ENCODE measurements around the gene DSCAML1. TPM values are rescaled to one million over a fixed set of nuclear protein-coding genes. Genes with fewer than 3 reads are reported as not detected.

Gene DSCAML1
- total and polyA plus RNA-seq, 4 donors, result 0.18 to 1.5 (median 1.1) TPM

DNA sequence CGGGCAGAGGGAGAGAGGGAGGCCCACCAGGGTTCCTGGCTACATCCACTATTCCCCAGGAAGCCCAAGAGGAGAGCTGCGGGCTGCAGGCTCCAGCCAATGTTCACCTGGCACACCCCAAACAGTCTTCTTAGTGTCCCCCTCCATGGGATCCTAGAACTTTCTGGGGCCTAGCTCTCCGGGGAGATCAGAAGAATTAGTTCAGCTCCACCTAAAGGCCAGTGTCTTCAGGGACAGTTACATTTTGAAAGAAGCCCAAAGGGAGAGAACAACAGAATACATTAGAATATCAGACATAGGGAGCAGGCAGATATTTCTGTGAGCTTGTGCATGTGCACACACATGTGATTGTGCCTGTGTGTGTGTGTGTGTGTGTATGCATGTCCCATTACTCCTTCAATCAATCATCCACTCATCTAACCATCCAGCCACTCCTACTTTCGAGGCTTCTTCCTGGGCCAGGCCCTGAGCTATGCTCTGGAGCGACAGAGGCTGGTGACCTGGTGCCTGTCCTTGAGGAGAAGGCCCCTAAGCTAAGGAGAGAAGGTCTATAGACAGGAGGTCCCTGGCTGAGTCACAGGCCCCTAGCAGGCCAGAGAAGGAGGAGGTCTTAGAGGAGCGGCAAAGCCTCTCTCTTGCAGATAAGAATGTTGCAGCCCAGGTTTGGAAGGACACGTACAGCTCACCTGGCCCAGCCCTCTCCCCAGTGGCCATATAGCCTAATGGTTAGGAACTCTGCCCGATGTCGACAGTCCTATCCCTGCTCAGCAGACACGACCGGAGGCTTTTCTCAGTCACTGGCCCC is 165.5 kb downstream of the DSCAML1 start:
- no peaks in the 10 kb centered on the region for H3K9me3 ChIP-seq (ENCODE audit: control insufficient read depth in 4 of 4, insufficient read depth in 3 of 4, low read length in 3 of 4)
- TF ChIP-seq, protein P1, sequence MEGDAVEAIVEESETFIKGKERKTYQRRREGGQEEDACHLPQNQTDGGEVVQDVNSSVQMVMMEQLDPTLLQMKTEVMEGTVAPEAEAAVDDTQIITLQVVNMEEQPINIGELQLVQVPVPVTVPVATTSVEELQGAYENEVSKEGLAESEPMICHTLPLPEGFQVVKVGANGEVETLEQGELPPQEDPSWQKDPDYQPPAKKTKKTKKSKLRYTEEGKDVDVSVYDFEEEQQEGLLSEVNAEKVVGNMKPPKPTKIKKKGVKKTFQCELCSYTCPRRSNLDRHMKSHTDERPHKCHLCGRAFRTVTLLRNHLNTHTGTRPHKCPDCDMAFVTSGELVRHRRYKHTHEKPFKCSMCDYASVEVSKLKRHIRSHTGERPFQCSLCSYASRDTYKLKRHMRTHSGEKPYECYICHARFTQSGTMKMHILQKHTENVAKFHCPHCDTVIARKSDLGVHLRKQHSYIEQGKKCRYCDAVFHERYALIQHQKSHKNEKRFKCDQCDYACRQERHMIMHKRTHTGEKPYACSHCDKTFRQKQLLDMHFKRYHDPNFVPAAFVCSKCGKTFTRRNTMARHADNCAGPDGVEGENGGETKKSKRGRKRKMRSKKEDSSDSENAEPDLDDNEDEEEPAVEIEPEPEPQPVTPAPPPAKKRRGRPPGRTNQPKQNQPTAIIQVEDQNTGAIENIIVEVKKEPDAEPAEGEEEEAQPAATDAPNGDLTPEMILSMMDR (IDR thresholded peaks at IDR 0.05; ENCODE audit: control extremely low read depth, extremely low read depth), result no peak
- H3K4me1 ChIP-seq (ENCODE audit: control insufficient read depth in 5 of 5, insufficient read depth in 5 of 5, low read length in 5 of 5), result no peaks in the 10 kb centered on the region
- ATAC-seq (ENCODE audit: insufficient read depth, low FRiP score), result no peak
- no peak overlapping the region for H3K27ac ChIP-seq (ENCODE audit: low read depth in 1 of 2, low read length in 1 of 2)
- H3K27me3 ChIP-seq (ENCODE audit: control insufficient read depth in 3 of 3, insufficient read depth in 3 of 3, low read length in 2 of 3), result peaks cover 0 to 12% (median 0%) of the 10 kb centered on the region in 3 donors
- no peak overlapping the region for H3K4me3 ChIP-seq
- H3K36me3 ChIP-seq (ENCODE audit: control insufficient read depth in 4 of 4, insufficient read depth in 4 of 4, low read length in 4 of 4), result no peaks in the 10 kb centered on the region
- no peak for DNase-seq
- 92% methylated on average over 11 of the region's 11 CpGs for WGBS, 2 donors
- H3K9ac ChIP-seq (ENCODE audit: insufficient read depth in 1 of 2, low read length in 2 of 2), result no peak overlapping the region

DNA sequence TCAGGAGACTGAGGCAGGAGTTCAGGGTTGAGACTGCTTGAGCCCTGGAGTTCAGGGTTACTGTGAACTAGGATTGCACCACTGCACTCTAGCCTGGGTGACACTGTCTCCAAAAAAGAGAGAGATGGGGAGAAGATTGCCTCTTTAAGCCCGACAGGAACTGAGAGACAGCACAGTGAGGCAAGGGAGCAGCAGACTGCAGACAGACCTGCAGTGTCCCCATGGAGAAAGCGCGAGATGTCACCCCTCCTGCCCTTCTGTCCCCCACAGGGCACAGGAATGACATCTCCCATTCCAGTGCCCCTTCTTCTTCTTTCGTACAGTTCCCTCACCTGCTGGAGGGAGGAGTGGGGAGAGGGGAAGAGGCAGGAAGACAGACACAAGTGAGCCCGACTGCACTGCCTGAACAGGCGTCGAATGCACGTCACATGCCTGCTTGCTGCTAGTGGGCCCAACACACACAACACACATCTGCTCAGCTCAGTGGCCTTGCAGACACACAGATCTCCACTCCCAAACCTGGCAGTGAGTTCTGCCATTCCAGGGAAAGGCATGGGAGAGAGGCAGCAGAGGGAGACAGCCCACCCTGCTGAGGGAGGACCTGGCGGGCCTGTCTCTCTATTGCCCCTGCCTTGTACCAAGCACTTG is 167.0 kb downstream of the DSCAML1 start:
- ATAC-seq (ENCODE audit: insufficient read depth, low FRiP score) (no peak), DNase-seq (no peak)
- no peaks in the 10 kb centered on the region for H3K9me3 ChIP-seq (ENCODE audit: control insufficient read depth in 4 of 4, insufficient read depth in 3 of 4, low read length in 3 of 4)
- H3K4me3 ChIP-seq, result no peak overlapping the region
- no peak overlapping the region for H3K9ac ChIP-seq (ENCODE audit: insufficient read depth in 1 of 2, low read length in 2 of 2)
- TF ChIP-seq, protein P1 (IDR thresholded peaks at IDR 0.05; ENCODE audit: control extremely low read depth, extremely low read depth), result no peak
- H3K27me3 ChIP-seq (ENCODE audit: control insufficient read depth in 3 of 3, insufficient read depth in 3 of 3, low read length in 2 of 3), result peaks cover 0 to 3% (median 0%) of the 10 kb centered on the region in 3 donors
- H3K4me1 ChIP-seq (ENCODE audit: control insufficient read depth in 5 of 5, insufficient read depth in 5 of 5, low read length in 5 of 5), result no peaks in the 10 kb centered on the region
- 93 to 94% methylated on average over 8 to 9 of the region's 9 CpGs for WGBS, 2 donors
- no peaks in the 10 kb centered on the region for H3K36me3 ChIP-seq (ENCODE audit: control insufficient read depth in 4 of 4, insufficient read depth in 4 of 4, low read length in 4 of 4)
- H3K27ac ChIP-seq (ENCODE audit: low read depth in 1 of 2, low read length in 1 of 2), result no peak overlapping the region

DNA sequence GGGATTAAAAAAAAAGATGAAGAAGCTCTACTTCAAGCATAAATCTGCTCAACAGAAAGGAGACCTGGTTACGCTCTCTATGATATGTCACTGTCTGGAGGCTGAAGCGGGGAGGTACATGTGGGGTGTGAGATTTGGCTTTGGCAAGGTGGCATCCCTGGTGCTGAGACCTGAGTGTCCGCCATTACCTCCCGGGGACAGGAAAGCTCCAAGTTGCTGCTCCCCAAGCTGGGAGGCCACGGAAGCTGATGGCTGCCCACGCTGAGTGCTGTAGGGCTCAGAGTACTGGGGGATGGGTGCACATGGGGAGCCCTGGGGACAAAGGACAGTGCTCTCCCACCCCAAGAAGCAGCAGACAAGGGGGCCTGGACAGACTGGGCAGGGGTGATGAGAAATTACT is 167.9 kb downstream of the DSCAML1 start:
- Histone ChIP-seq H3K36me3 (ENCODE audit: control insufficient read depth in 4 of 4, insufficient read depth in 4 of 4, low read length in 4 of 4) (no peaks in the 10 kb centered on the region), H3K9me3 (ENCODE audit: control insufficient read depth in 4 of 4, insufficient read depth in 3 of 4, low read length in 3 of 4) (no peaks in the 10 kb centered on the region), H3K9ac (ENCODE audit: insufficient read depth in 1 of 2, low read length in 2 of 2) (no peak overlapping the region), H3K27me3 (ENCODE audit: control insufficient read depth in 3 of 3, insufficient read depth in 3 of 3, low read length in 2 of 3) (no peaks in the 10 kb centered on the region), H3K4me3 (no peak overlapping the region), H3K4me1 (ENCODE audit: control insufficient read depth in 5 of 5, insufficient read depth in 5 of 5, low read length in 5 of 5) (no peaks in the 10 kb centered on the region), H3K27ac (ENCODE audit: low read depth in 1 of 2, low read length in 1 of 2) (no peak overlapping the region)
- 90 to 94% methylated on average over 6 of the region's 6 CpGs for WGBS, 2 donors
- no peak for ATAC-seq (ENCODE audit: insufficient read depth, low FRiP score)
- TF ChIP-seq, protein P1 (IDR thresholded peaks at IDR 0.05; ENCODE audit: control extremely low read depth, extremely low read depth), result no peak
- no peak for DNase-seq
